Measurements from ENCODE around the gene PER1.

DNA sequence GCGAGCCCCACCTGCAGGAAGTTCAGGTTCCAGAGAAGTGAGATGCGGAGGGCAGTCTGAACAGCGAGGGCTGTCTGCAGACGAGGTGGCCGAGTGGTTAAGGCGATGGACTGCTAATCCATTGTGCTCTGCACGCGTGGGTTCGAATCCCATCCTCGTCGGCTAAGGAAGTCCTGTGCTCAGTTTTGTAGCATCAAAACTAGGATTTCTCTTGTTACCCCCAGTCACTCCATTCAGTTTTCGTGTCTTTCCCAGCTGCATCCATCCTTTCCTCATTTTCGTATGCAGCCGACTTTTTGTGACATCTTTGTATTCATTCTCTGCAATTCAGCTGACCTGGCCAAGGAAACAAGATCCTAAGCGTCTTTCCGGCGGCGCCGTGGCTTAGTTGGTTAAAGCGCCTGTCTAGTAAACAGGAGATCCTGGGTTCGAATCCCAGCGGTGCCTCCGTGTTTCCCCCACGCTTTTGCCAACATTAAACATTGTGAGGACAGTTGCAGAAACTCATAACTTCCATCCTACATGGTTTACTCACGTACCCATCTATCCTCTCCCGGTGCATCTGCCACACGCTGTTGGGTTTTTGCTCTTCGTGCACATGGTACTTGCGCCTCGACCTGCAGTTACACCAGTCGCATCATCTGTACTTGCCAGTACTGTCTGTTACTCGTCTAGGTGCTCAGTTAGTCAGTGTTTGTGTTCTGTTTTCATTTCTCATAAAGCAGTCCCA is 34.7 kb upstream of the PER1 start:
- TF ChIP-seq, protein P1, sequence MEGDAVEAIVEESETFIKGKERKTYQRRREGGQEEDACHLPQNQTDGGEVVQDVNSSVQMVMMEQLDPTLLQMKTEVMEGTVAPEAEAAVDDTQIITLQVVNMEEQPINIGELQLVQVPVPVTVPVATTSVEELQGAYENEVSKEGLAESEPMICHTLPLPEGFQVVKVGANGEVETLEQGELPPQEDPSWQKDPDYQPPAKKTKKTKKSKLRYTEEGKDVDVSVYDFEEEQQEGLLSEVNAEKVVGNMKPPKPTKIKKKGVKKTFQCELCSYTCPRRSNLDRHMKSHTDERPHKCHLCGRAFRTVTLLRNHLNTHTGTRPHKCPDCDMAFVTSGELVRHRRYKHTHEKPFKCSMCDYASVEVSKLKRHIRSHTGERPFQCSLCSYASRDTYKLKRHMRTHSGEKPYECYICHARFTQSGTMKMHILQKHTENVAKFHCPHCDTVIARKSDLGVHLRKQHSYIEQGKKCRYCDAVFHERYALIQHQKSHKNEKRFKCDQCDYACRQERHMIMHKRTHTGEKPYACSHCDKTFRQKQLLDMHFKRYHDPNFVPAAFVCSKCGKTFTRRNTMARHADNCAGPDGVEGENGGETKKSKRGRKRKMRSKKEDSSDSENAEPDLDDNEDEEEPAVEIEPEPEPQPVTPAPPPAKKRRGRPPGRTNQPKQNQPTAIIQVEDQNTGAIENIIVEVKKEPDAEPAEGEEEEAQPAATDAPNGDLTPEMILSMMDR (IDR thresholded peaks at IDR 0.05): no peak
- TF ChIP-seq POLR2AphosphoS5 (IDR thresholded peaks at IDR 0.05): peak; percentile 10 to 66 (median 57)
